ENCODE data around the gene HUWE1.

GRCh38 chrX:53659039-53659438 lies 27.5 kb downstream of the HUWE1 start:
- TF ChIP-seq CTCF (IDR thresholded peaks at IDR 0.05) (no peak), EP300 (IDR thresholded peaks at IDR 0.05) (no peak), POLR2AphosphoS5 (IDR thresholded peaks at IDR 0.05) (no peak), POLR2A (IDR thresholded peaks at IDR 0.05) (no peak)

All from suprapubic skin (tissue), 4 donors.